Large intestine (tissue), 3 donors: ENCODE measurements around the gene EHBP1. TPM values are rescaled to one million over a fixed set of nuclear protein-coding genes. Genes with fewer than 3 reads are reported as not detected.

Experiments
- DNase-seq, 2 donors: peaks; one replicate each; pipeline versions ENCODE4 v3.0.0 to v3.0.0-alpha.2; 2013
- H3K27ac ChIP-seq: one replicate; pipeline ENCODE4 v1.5.1; 2013; ENCODE audit warnings: low read length
- H3K27me3 ChIP-seq: 2 replicates; pipeline ENCODE4 v1.6.1; 2013; ENCODE audit warnings: low read length; ENCODE audit not compliant: control insufficient read depth, insufficient read depth
- H3K36me3 ChIP-seq: 2 replicates; pipeline ENCODE4 v1.6.1; 2013; ENCODE audit warnings: low read length; ENCODE audit not compliant: control insufficient read depth, insufficient read depth
- H3K4me1 ChIP-seq: one replicate; pipeline ENCODE4 v1.6.1; 2013; ENCODE audit warnings: low read length; ENCODE audit not compliant: control insufficient read depth, insufficient read depth
- H3K4me3 ChIP-seq: one replicate; pipeline ENCODE4 v1.5.1; 2013; ENCODE audit warnings: low read length
- H3K9me3 ChIP-seq: one replicate; pipeline ENCODE4 v1.6.1; 2013; ENCODE audit warnings: mild to moderate bottlenecking, low read depth, low read length, moderate library complexity; ENCODE audit not compliant: control insufficient read depth
- WGBS: methylation state at CpG from one replicate; pipeline ENCODE4 v1.1.5; 2013; ENCODE audit warnings: low lambda C conversion rate; ENCODE audit not compliant: insufficient coverage; 5-methylcytosine and 5-hydroxymethylcytosine counted together
- polyA plus RNA-seq: library from polyadenylated mRNA; unstranded; fragments of 120-200 nt; gene quantifications from one replicate; pipeline ENCODE4 v1.2.1, GENCODE V29; 2013

Gene EHBP1
- polyA plus RNA-seq, 1 donor, result 30.7 TPM

DNA sequence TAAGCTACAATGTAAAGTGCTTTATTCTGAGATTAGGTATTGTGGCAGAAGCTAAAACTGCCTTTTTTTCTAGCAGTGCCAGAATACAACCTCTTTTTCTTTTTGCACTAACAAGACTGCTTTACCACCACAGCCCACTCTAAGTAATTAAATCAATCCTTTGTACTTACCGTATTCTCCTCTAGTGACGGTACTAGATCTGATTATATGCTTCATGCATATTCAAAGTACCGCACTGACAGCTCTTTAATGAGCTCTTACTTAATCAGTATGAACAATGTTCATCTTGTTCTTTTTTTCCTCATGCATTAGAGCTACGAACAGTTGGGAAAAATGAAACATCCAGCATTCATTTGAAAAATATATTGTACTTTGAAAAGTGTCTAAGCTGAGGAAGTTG, 329.0 kb downstream of the EHBP1 start:
- H3K27ac ChIP-seq, result no peak overlapping the region
- H3K4me3 ChIP-seq, result no peak overlapping the region
- H3K9me3 ChIP-seq, result no peaks in the 10 kb centered on the region
- H3K36me3 ChIP-seq, result no peaks in the 10 kb centered on the region
- H3K4me1 ChIP-seq, result no peaks in the 10 kb centered on the region
- no peaks in the 10 kb centered on the region for H3K27me3 ChIP-seq
- no peak for DNase-seq
- WGBS, result 94% methylated on average over 3 of the region's 4 CpGs

DNA sequence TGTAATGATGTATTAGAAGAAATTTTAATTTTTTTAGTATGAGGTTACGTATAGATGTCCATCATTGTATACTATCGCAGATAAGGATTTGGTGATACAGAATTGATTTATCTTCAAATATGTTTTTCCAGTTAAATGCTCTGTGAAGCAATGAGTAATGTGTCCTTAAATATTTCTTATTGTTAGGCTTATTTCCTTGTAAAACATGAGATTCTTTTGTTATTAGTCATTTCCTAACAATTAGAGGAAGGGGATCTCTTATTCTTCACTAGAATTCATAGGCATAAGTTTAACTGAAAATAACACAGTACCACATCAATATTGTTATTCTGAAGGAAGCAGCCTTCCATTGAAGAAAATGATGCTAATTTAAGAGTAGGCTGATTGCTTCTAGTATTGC, 329.7 kb downstream of the EHBP1 start:
- Histone ChIP-seq H3K27me3 (no peaks in the 10 kb centered on the region), H3K4me1 (no peaks in the 10 kb centered on the region), H3K27ac (no peak overlapping the region), H3K9me3 (no peaks in the 10 kb centered on the region), H3K36me3 (no peaks in the 10 kb centered on the region), H3K4me3 (no peak overlapping the region)
- 100% methylated on average over 2 of the region's 2 CpGs for WGBS
- DNase-seq, result no peak

DNA sequence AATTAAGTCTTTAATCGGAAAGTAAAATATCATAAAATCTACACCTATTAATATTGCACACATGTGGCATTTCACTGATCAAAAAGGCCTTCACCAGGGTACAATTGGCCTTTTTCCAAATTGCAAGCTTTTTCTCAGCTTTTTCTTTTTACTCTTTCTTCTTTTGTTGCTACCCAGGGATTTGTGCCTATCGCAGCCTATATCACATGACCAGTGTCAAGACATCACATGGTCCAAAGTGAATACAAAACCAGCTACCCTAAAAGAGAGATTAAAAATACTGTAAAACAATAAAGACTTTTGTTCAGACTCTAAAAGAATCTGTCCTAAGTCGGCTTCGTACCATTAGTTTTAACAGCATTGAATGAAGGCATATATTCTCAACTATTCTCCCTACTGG, 330.1 kb downstream of the EHBP1 start:
- H3K4me3 ChIP-seq, result no peak overlapping the region
- H3K27ac ChIP-seq, result no peak overlapping the region
- no peaks in the 10 kb centered on the region for H3K27me3 ChIP-seq
- no peaks in the 10 kb centered on the region for H3K36me3 ChIP-seq
- no peaks in the 10 kb centered on the region for H3K4me1 ChIP-seq
- DNase-seq, result no peak
- H3K9me3 ChIP-seq, result no peaks in the 10 kb centered on the region
- WGBS, result 94% methylated on average over 2 of the region's 4 CpGs

DNA sequence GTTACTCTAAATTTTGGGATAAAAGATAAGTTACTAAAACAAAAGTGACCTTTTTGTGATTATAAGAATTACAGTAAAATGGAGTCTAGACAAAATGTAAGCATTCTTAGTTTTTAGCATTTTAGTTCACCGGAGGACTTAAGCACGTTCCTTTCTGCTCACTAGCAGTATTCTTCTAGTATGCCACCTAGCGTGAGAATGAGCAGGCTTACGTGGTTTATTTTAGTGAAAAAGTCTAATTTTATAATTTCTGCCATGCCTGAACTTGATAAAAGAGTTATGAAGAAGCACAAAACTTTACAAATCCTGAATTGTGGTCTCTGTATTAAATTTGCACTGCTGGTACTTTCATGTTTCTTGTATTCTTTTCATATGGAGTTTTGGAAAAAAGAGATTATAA, 332.5 kb downstream of the EHBP1 start:
- DNase-seq, result no peak
- Histone ChIP-seq H3K27me3 (no peaks in the 10 kb centered on the region), H3K9me3 (no peaks in the 10 kb centered on the region), H3K4me1 (no peaks in the 10 kb centered on the region), H3K36me3 (no peaks in the 10 kb centered on the region), H3K27ac (no peak overlapping the region), H3K4me3 (no peak overlapping the region)
- WGBS, result 94% methylated on average over 4 of the region's 4 CpGs

DNA sequence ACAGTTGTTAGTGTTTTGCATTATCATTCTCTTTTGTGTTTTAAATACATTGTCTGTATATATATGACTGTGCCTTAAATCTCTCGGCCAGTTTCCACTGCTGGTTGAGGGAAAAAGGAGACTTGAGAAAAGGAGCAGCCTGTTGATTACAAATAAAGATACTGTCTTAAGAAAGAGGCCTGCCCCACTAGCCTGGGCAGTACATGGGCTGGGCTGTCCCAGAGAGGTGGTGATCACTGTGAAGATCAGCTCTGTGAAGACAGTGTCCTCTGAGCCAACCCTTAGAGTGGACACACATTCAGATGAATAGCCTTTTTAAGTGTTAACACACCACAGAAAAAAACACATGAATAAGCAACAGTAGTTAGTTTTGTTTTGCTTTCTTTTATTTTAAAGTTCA, 335.1 kb downstream of the EHBP1 start:
- DNase-seq, result no peak
- WGBS, result no CpG with 5 or more reads among the region's 1 CpG
- H3K4me3 ChIP-seq, result no peak overlapping the region
- H3K27ac ChIP-seq, result no peak overlapping the region
- H3K4me1 ChIP-seq, result no peaks in the 10 kb centered on the region
- H3K9me3 ChIP-seq, result no peaks in the 10 kb centered on the region
- peaks cover 10% of the 10 kb centered on the region for H3K27me3 ChIP-seq
- H3K36me3 ChIP-seq, result no peaks in the 10 kb centered on the region

DNA sequence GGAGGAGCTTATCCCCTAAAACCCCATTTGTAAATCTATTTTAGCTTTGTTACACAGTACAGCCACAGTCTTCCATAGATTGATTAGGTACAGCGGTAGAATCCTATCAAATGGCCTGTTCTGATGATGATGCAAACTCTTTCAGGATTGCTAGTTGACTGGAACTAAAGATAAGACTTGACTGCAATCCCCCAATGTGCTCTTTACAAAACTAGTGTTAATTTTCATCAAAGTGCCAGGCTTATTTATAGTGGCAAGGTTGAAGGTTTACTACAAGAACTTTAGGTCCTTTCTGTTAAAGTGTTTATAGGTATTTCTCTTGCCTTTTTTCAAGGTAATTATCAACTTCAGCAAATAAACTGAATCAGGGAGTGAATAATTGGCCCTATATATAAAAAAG, 336.1 kb downstream of the EHBP1 start:
- WGBS, result no CpG with 5 or more reads among the region's 1 CpG
- Histone ChIP-seq H3K36me3 (no peaks in the 10 kb centered on the region), H3K9me3 (no peaks in the 10 kb centered on the region), H3K4me1 (no peaks in the 10 kb centered on the region), H3K27ac (no peak overlapping the region), H3K4me3 (no peak overlapping the region), H3K27me3 (peaks cover 19% of the 10 kb centered on the region)
- no peak for DNase-seq

DNA sequence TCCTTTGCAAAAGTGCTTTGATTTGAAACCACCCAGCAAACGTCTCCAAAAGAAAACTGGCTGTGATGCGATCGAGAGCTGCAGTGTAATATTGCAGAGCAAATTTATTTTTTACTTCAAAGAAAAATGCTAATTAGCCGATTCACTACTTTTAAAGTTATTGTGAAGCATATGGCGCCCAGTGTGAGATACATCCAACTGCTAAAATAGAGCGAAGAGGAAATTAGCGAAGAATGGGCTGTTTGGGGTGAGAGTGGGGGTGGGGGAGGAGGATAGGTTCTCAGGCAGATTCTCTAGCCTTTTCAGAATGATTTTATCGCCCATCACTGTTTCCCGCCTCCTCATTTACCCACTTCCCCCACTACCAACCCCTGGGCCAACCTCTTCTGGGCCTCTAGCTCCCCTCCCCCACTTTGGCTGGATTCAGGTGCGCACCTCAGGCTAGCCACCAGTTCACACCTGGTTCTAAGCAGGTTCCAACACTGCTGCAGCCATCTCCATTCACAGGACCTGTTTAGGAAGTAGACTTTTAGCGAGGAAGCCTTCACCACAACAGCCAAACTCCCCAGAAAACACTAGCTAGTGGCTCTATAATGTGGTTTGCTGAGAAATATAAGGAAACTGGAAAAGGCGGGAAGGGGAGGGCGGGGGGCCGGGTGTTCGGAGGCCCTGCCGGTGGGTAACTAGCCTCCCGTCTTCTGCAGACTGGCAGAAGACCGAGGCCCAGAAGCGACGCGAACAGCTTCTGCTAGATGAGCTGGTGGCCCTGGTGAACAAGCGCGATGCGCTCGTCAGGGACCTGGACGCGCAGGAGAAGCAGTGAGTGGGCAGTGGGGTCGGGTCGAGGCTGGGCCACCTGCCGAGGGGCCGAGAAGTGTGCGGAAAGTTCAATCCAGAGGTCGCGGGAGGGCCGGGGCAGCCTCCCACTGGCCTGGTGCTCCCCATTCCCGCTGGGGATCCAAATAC, 339.1 kb downstream of the EHBP1 start:
- Histone ChIP-seq H3K36me3 (no peaks in the 10 kb centered on the region), H3K4me1 (peaks cover 11% of the 10 kb centered on the region), H3K4me3 (no peak overlapping the region), H3K27me3 (peaks cover 49% of the 10 kb centered on the region), H3K27ac (no peak overlapping the region), H3K9me3 (peaks cover 15% of the 10 kb centered on the region)
- DNase-seq, result no peak
- WGBS, result 93% methylated on average over 3 of the region's 36 CpGs

DNA sequence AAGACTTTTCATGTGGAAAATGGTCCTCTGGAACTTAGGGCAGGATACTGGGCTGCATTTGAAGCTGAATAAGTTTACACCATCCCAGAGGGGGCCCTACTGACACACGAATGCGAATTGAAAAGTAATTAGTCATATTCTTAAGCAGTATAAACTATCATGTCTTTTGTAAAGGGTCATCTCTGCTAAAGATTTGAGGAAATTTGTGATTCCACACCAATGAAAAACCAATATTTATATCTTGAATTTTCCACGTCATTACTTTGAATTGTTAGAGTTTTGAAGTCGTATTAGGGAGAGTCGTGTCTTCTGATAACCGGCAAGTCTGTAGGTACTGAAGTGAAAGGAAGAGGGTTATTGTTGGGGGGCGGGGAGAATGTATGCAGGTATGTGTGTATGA, 341.0 kb downstream of the EHBP1 start:
- no peak for DNase-seq
- 82% methylated on average over 3 of the region's 7 CpGs for WGBS
- Histone ChIP-seq H3K4me3 (no peak overlapping the region), H3K9me3 (peaks cover 15% of the 10 kb centered on the region), H3K36me3 (no peaks in the 10 kb centered on the region), H3K4me1 (peaks cover 21% of the 10 kb centered on the region), H3K27me3 (peaks cover 68% of the 10 kb centered on the region), H3K27ac (no peak overlapping the region)

DNA sequence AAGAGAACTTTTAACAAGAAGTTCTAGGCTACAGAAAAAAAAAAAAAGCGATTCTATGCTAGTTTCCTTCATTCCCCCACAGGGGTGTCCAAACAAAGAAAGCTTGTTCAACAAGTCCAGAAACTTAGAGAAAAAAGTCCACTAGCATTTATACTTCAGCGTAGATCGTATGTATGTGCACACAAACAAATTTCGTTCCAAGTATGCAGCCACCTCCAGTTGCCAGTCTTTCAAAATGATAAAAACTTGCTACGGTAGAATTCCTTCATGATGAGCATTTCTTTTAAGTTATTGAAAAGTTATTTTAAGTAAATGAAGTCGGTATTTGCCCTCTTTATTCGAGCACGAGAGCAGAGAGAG, 341.4 kb downstream of the EHBP1 start:
- H3K9me3 ChIP-seq, result peaks cover 19% of the 10 kb centered on the region
- H3K4me3 ChIP-seq, result no peak overlapping the region
- H3K36me3 ChIP-seq, result no peaks in the 10 kb centered on the region
- H3K27me3 ChIP-seq, result peaks cover 72% of the 10 kb centered on the region
- no peak for DNase-seq
- no peak overlapping the region for H3K27ac ChIP-seq
- peaks cover 21% of the 10 kb centered on the region for H3K4me1 ChIP-seq
- WGBS, result 25% methylated on average over 2 of the region's 8 CpGs

DNA sequence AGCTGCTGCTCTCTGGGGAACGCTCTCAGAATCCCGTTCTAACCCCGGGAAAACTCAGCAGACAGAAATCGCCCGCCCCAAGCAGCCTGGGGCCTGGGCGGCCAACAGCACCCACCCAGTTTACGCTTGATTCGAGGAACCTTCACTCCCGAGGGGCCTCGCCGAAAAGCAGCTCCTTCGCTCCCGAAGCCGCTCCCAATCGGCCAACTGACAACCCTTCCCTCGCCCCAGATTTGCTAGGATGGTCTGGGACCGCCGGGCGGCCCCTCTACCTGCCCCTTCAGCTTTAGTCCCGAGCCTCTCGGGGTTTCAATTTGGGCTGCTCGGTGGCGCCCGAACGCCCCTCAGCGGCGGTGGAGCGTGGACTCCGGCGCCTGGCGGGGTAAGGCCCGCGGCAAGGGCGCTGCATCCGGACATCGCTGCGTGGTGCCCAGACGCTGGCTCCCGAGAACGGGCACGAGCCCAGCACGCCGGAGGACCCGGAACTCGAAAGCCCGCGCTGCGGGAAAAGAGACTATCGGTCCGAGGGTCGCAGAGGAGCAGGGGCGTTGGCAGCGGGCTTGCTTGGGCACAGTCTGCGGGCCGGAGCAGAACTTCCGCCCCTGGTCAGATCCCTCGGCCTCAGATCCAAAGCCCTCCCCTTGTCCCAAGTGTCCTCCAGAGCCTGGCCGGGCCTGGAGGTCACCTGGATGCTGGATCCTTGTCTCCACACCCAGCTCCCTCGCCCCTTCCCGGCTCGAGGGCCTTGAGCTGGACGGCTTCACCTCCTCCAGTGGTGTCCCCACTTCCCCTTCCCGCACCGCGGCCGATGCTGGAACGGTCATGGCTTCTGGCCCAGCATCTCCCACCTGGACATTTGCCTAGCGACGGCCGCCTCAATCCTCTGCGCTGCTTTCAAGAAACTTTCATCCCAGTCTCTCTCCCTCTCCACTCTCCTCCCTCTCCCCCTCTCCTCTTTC, 342.1 kb downstream of the EHBP1 start:
- H3K4me3 ChIP-seq, result no peak overlapping the region
- peak in 1 of 2 donors; percentile 27 for DNase-seq
- H3K27ac ChIP-seq, result no peak overlapping the region
- peaks cover 21% of the 10 kb centered on the region for H3K4me1 ChIP-seq
- WGBS, result no CpG with 5 or more reads among the region's 71 CpGs
- H3K27me3 ChIP-seq, result peaks cover 78% of the 10 kb centered on the region
- peaks cover 21% of the 10 kb centered on the region for H3K9me3 ChIP-seq
- H3K36me3 ChIP-seq, result no peaks in the 10 kb centered on the region
